HL-60 (cell line): ENCODE data around the gene TPCN2.

Experiments used
- DNase-seq, 2 experiments: peaks; one replicate each; pipeline ENCODE4 v3.0.0-alpha.2; 2010 to 2020; ENCODE audit warnings: low read depth in 1 of 2, low spot score in 1 of 2
- H3K27ac ChIP-seq: fragments of 250-450 bp; sonication (Bioruptor Pico); replicated peaks from 2 replicates; pipeline ENCODE4 v1.5.1; 2020; ENCODE audit warnings: mild to moderate bottlenecking, moderate library complexity
- H3K27me3 ChIP-seq: fragments of 250-450 bp; sonication (Bioruptor Pico); 2 replicates; pipeline ENCODE4 v1.5.1; 2021; ENCODE audit warnings: mild to moderate bottlenecking, moderate library complexity; ENCODE audit not compliant: insufficient read depth, poor library complexity, severe bottlenecking
- H3K4me3 ChIP-seq: replicated peaks from 2 replicates; pipeline ENCODE4 v1.5.1; 2011; ENCODE audit warnings: mild to moderate bottlenecking, control low read depth, low read length; ENCODE audit not compliant: insufficient read depth
- CTCF ChIP-seq: IDR thresholded peaks from one replicate; pipeline ENCODE4 v1.5.1; 2011; ENCODE audit warnings: low read length, control low read depth, inconsistent platforms; ENCODE audit not compliant: insufficient read depth
- GABPA ChIP-seq: IDR thresholded peaks from 2 replicates; pipeline ENCODE4 v1.6.1; 2012; ENCODE audit warnings: low read depth
- POLR2AphosphoS5 ChIP-seq: IDR thresholded peaks from 2 replicates; pipeline ENCODE4 v1.6.1; 2012; ENCODE audit warnings: low read depth
- REST ChIP-seq: IDR thresholded peaks from 2 replicates; pipeline ENCODE4 v1.6.1; 2012; ENCODE audit warnings: low read depth; ENCODE audit not compliant: insufficient replicate concordance
- SPI1 ChIP-seq: IDR thresholded peaks from 2 replicates; pipeline ENCODE4 v1.6.1; 2012; ENCODE audit warnings: low read depth, mild to moderate bottlenecking, borderline replicate concordance

TPCN2 gene

GRCh38 chr11:69010361-69010891 is 38.3 kb upstream of the TPCN2 start:
- no peak for DNase-seq
- TF ChIP-seq GABPA (no peak), POLR2AphosphoS5 (no peak), SPI1 (no peak), CTCF (no peak), REST (no peak)
- Histone ChIP-seq H3K27ac (no peak overlapping the region), H3K4me3 (no peak overlapping the region), H3K27me3 (no peaks in the 10 kb centered on the region)

GRCh38 chr11:69010964-69011623 is 37.6 kb upstream of the TPCN2 start:
- H3K4me3 ChIP-seq: no peak overlapping the region
- peak; percentile 37 to 38 for DNase-seq
- no peak overlapping the region for H3K27ac ChIP-seq
- TF ChIP-seq POLR2AphosphoS5 (no peak), SPI1 (no peak), CTCF (no peak), REST (no peak), GABPA (no peak)
- H3K27me3 ChIP-seq: no peaks in the 10 kb centered on the region

- H3K27ac ChIP-seq: no peak overlapping the region
- no peak for DNase-seq
- H3K4me3 ChIP-seq: no peak overlapping the region
- TF ChIP-seq CTCF (no peak), REST (no peak), GABPA (no peak), POLR2AphosphoS5 (no peak), SPI1 (no peak)
- no peaks in the 10 kb centered on the region for H3K27me3 ChIP-seq
These were observed 37.1 kb upstream of the TPCN2 start for GRCh38 chr11:69011624-69012091.
